Measurements from ENCODE around the gene MAGED2.
"Not testable (repeated sequence)": the region's sequence is repeated elsewhere in the genome, so short reads cannot be mapped to it uniquely, and the experiment has no call there.

MAGED2 gene

DNA sequence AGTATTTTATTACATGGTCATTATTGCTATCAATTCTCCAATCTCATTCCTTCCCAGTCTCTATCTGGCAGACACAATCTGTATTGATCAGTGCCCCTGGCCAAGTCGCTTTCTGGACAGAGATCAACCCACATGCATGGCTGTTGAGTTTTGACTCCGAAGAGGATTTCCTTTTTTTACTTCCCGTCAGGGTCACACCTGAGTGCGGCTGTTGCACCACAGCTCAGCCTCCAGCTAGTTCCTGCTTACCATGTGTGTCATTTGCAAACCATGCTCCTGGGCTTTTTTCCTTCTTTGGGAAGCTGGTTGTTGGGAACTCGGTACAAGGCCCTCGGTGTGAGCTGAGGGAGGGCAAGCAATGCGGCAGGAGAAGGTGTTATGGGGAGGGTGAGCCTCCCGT lies 11.7 kb downstream of the MAGED2 start:
- DNase-seq (ENCODE audit: low read depth), result no peak

DNA sequence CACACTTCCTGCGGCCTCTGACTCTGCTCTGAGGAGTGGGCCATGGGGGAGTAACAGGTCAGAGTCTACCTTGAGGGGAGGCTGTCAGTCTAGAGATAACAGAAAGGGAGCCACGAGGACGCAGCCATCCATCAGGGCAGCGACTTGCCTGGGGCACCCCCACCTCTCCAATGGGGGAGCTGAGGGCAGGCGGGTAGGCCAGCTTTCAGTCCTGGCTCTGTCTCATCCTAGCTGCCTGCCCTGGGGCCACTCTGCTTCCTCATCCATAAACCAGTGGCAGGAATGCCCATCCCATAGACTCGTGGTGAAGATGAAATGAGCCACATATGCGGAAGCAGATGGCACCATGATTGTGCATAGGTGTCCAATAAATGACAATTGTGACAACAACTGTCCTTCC lies 13.2 kb downstream of the MAGED2 start:
- DNase-seq (ENCODE audit: low read depth), result no peak

DNA sequence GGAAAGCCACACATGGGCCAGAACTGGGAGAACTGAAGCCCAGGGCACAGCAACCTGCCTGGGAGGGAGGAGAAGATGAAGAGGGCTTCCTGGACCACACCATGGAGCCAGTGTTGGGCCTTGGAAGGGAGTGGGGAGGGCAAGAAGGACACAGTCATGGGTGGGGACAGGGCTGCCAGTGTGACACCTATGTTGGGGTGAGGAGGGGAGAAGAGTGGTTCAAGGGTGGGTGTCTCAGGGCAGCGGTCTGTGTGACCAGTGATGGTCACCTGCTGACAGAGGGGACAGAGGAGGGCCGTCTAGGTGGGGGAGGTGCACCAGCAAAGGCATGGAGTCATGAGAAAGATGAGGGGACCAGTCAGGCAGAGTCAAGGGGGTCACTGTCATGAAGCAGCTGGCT lies 13.8 kb downstream of the MAGED2 start:
- no peak for DNase-seq (ENCODE audit: low read depth)

DNA sequence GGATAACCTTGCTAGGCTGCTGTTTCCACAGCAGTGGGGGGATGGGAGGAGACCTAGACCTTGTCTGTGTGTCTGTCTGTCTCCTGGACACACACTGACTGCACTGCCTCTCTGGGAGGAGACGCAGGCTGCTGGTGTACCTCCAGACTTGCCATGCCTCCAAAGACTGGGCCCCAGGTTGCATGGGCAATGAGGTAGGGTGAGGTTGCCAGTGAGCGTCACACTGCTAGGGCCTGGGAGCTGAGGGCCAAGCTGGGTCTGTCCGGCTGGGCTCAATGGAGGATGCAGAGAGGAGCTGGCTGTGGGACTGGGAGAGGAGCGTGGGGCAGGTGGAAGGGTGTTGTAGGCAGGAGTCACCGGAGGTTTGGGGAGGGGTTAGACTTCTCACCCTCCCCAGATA lies 16.6 kb downstream of the MAGED2 start:
- DNase-seq (ENCODE audit: low read depth), result no peak

DNA sequence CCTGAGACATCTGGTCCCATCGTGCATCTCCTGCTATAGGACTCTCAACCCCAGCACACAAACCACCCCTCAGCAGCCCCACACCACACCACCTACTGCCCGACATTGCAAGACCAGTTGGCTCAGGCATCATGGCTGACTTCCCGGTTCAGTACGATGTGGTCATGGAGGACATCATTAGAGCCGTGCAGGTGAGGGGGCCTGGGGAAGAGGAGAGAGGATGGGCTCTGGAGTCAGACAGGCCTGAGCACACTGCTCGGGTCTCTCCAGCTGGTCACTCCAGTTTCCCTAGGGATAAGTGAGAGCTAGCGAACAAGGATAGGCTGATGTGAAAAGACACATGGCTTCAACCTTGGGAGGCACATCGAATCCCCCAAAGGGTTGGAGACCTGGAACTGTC lies 17.2 kb downstream of the MAGED2 start:
- DNase-seq (ENCODE audit: low read depth), result no peak

DNA sequence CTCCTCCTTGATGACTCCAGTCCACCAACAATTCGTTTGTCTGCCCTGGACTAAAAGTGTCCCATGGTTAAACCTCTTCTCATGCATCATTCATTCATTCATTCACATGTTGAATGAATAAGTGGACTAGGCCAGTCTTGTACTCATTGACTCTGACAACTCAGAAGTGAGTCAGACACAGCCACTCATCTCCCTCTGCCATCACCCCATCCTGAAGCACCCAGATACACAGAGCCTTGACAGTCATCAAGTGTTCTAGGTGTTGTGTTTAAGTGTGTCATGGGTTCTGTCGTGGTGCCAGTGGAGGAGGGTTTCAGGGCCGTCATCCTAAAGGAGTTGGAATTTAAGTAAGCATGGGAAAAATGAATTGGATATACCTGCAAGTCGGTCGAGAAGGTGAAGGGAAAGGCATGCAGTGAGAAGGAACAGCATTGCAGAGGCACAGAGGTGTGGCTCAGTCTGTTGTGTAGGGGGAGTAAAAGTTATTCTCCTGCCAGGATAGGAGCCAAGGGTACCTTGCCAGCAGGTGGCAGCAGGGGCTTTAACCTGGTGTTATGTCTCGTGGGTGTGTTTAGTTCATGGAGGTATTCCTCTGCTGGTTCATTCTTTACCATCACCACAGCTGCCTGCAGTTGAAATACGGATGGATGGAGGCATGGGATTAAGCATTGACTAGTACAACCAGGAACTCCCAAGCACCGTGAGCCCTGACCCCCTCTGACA lies 18.3 kb downstream of the MAGED2 start:
- no peak for DNase-seq (ENCODE audit: low read depth)

DNA sequence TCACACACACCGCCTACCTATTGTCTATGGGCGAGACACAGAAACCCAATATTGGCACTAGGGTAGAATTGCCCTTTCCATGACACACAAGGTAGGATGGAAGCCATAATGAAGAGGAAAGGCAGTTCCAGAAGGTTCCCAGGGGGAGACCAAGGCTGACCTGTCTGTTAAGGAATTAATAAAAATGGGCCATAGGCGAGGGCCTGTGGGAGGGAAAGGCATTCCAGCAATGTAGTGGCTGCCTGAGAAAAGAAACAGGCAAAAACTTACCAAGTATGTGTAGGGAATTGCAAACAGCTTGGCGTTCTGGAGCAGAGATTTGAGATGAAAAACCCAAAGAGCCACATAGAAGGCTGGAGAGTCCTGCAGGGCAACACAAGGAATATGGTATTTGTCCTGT lies 19.1 kb downstream of the MAGED2 start:
- no peak for DNase-seq (ENCODE audit: low read depth)

DNA sequence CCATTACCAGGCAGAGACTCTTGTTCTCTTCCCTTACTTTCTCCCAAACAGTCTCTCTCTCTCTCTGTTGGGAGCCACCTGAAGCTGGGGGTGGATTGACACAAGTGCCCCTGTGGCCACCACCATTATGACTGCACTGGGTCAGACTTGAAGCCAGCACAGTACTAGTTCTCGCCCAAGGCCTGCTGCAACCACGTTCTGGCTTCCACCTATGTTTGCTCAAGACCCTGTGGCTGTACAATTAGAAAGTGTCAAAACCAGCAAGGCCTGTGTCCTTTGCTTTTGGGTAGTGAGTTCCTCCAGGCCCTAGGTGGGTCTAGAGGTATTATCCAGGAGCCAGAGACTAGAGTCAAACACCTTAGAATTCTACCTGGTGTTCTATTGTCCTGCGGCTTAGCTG lies 31.0 kb downstream of the MAGED2 start:
- DNase-seq (ENCODE audit: low read depth), result no peak

DNA sequence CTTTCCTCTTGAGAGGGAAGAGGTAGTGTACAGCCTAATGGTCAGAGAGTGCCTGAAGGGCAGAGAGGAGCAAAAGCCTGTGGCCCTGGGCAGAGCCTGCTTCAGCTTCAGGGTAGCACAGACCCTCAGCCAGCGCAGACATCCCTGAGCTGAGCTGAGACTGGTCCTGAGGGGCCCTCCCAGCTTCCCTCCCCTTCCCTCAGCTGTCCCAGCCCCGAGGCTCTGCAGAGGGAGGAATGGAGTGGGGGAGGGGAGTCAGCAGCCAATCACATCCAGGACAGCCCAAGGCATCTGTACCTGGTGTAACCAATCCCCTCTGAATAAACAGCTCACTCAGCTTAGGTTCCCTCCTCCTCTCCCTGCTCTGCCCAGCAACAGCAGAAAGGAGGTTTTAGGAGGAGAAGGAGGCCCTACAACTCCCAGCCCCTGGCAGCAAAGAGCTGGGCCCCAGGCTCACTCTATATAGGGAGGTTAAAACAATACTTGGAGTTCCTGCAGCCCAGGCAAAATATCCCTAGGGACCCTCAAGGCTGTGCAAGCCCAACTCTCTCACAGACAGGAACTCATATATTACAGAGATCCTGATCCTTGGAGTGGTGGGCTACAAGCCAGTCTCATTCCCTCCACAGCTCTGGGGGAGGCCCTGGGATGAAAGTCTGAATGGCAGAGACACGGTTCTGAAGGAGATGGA lies 33.8 kb downstream of the MAGED2 start:
- DNase-seq (ENCODE audit: low read depth), result not testable (repeated sequence)

DNA sequence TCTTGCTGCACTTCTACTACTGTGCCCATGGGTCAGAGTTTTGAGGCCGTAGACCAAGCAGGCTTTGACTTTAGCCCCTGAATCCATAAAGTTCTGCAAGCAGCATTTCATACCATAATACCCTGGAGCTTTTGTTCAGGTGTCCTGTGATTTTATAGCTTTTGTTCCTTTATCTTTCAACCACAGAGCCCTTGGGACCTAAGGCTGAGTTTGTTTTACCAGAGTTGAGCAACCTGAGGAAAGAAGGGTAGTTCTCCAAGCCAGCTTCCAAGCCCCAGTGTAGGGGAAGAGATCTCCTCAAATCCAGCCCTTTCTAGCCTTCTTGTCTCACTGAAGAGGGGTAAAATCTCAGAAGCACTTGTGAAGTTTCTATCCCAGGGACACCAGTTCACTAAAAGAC lies 35.1 kb downstream of the MAGED2 start:
- no peak for DNase-seq (ENCODE audit: low read depth)

DNA sequence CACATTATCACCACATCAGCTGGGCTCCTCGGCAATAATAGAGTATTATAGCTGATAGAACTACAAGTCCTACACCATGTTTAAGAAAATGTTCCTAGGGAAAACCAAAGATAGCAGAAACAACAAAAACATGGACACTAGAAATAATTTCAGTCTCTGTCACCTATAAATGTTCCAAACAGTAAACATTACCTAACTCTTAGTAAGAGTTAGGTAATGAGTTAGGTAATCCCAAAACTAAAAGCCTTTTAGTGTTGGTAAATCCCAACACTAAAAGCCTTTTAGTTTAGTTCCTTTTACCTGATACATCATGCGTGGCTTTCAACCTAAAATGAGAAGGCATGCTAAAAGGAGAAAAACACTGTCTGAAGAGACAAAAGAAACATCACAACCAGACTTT lies 35.5 kb downstream of the MAGED2 start:
- DNase-seq (ENCODE audit: low read depth), result no peak

DNA sequence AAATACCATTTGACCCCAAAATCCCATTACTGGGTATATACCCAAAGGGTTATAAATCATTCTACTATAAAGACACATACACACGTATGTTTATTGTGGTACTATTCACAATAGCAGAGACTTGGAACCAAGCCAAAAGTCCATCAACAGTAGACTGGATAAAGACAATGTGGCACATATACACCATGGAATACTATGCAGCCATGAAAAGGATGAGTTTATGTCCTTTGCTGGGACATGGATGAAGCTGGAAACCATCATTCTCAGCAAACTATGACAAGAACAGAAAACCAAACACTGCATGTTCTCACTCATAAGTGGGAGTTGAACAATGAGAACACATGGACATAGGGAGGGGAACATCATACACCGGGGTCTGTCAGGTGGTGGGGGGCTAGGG lies 40.2 kb downstream of the MAGED2 start:
- not testable (repeated sequence) for DNase-seq (ENCODE audit: low read depth)

DNA sequence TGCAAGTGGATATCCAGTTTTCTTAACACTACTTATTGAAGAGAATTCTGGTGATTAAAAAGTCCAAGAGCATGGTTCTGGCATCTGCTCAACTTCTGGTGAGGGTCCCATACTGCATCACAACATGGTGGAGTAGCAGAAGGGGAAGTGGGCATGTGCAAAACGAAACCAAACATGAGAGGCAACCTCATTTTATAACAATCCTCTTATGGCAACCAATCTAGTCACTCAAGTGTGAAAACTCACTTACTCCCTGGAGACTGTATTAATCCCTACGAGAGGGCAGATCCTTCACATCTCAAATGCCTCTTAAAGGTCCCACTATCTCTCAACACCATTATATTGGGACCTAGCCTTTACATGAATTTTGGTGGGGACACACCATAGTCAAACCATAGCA lies 57.7 kb downstream of the MAGED2 start:
- no peak for DNase-seq (ENCODE audit: low read depth)

All from stimulated activated CD8-positive, alpha-beta memory T cell treated with anti-CD3 and anti-CD28 coated beads, Interleukin-7, amount 100 ng/mL, for 24 hours (primary cell).